ENCODE measurements around the gene FHL1.
A peak's percentile ranks its signal among the peaks of the same experiment; 100 is the strongest.
"Not testable (repeated sequence)": the region's sequence is repeated elsewhere in the genome, so short reads cannot be mapped to it uniquely, and the experiment has no call there.

FHL1 gene

DNA sequence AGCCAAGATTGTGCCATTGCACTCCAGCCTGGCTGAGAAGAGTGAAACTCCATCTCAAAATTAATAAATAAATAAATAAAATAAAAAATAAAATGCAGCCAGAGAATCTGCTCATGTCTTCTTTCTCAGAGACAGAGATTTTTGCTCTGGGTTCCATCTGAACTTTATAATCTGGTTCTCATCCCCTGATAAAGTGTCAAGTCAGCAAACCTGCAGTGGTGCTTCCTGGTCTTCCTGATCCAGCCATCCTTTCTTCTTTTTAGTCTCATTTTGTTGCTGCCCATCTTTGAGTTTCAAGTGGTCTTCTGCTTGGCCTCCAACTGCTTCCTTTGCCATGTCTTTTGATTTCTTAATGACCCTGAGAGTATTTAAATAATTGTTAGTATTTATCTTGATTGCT, 79.7 kb downstream of the FHL1 start:
- Histone ChIP-seq H3K9ac (ENCODE audit: low read depth, low read length) (no peak overlapping the region), H3K4me3 (ENCODE audit: low read length) (no peak overlapping the region), H3K9me3 (ENCODE audit: insufficient read depth, low read depth, low read length) (no peaks in the 10 kb centered on the region), H3K36me3 (ENCODE audit: insufficient read depth, low read length) (peaks cover 82% of the 10 kb centered on the region), H3K4me1 (ENCODE audit: insufficient read depth, low read length) (no peaks in the 10 kb centered on the region), H3K27me3 (ENCODE audit: insufficient read depth, low read length) (no peaks in the 10 kb centered on the region), H3K27ac (ENCODE audit: low read depth, low read length) (no peak overlapping the region)

DNA sequence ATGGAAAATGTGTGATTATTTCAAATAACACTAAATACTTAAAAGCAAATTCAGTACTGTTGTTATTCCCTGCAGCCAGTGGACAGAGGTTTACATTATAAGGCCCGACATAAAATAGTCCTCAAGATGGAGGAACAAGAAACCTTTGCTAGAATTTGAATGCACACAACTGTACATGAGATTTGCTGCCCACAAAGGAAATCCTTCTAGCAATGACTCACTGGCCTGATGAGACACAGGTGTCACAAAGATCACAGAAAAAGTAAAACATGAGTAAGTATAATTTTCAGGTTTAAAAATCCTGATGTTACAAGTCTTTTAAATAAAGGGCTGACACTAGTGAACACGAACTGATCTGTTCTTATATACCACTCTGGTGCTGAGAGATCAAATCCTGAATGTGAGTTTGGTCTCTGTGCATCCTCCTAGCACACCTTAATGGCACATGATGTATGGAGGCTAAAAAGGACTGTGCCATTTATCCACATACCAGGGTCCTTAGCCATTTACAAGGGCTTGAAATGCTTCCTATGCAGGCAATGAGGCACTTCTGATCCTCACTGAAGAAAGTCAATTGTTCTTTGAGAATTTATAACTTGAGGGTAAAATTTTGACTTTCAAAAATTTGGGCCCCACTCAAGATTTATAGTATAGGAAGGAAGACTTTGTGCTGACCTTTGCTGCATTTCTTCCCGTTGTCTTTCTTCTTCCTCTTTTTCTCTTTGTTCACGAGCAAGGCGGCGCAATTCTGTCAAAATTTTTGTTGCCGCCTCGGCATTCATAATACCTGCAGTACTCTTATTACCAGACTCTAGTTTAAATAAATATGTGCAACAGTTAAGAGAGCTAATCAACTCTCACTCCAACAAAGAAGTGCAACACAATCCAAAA, 80.9 kb downstream of the FHL1 start:
- Histone ChIP-seq H3K4me3 (ENCODE audit: low read length) (no peak overlapping the region), H3K36me3 (ENCODE audit: insufficient read depth, low read length) (peaks cover 83% of the 10 kb centered on the region), H3K4me1 (ENCODE audit: insufficient read depth, low read length) (no peaks in the 10 kb centered on the region), H3K27ac (ENCODE audit: low read depth, low read length) (no peak overlapping the region), H3K9me3 (ENCODE audit: insufficient read depth, low read depth, low read length) (no peaks in the 10 kb centered on the region), H3K27me3 (ENCODE audit: insufficient read depth, low read length) (no peaks in the 10 kb centered on the region), H3K9ac (ENCODE audit: low read depth, low read length) (no peak overlapping the region)
- 87% methylated on average over 6 of the region's 8 CpGs for WGBS

DNA sequence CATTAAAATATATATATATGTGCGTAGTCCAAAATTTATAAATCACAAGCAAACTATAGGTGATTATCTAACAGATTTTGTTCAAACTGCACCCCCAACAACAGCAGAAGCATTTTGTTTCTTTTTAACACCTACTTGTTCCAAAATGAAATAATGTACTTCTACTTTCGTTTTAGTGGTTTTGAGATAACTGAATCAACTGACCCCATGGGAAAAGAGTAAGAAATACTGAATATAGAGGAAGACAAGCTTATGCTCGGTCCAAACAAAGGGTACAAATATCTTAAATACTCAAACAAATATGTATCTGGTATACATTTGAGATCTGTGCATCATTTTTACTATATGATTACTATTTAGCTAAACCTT, 81.5 kb downstream of the FHL1 start:
- Histone ChIP-seq H3K4me1 (ENCODE audit: insufficient read depth, low read length) (no peaks in the 10 kb centered on the region), H3K27me3 (ENCODE audit: insufficient read depth, low read length) (no peaks in the 10 kb centered on the region), H3K9me3 (ENCODE audit: insufficient read depth, low read depth, low read length) (no peaks in the 10 kb centered on the region), H3K4me3 (ENCODE audit: low read length) (no peak overlapping the region), H3K36me3 (ENCODE audit: insufficient read depth, low read length) (peaks cover 82% of the 10 kb centered on the region), H3K9ac (ENCODE audit: low read depth, low read length) (no peak overlapping the region), H3K27ac (ENCODE audit: low read depth, low read length) (no peak overlapping the region)
- WGBS, result no CpG with 5 or more reads among the region's 3 CpGs

DNA sequence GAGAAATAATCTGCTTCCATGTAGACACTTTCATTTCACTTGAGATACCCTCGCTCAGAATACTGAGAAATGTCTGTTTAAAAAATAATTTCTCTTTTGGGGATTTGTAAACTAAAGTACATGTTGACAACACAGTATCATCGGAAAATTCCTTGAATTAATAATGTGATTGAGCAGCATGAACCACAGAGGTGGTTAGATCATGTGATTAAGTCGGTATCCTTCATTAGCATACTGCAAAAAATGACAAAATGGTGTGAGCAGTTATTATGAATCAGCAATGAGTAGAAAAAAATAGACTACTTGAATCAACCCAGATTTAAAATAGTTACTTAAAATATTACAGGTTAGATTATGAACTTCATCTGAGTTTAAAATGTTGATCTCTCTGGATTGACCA, 89.7 kb downstream of the FHL1 start:
- Histone ChIP-seq H3K27ac (ENCODE audit: low read depth, low read length) (no peak overlapping the region), H3K27me3 (ENCODE audit: insufficient read depth, low read length) (no peaks in the 10 kb centered on the region), H3K9ac (ENCODE audit: low read depth, low read length) (no peak overlapping the region), H3K4me3 (ENCODE audit: low read length) (no peak overlapping the region), H3K36me3 (ENCODE audit: insufficient read depth, low read length) (peaks cover 75% of the 10 kb centered on the region), H3K4me1 (ENCODE audit: insufficient read depth, low read length) (no peaks in the 10 kb centered on the region), H3K9me3 (ENCODE audit: insufficient read depth, low read depth, low read length) (no peaks in the 10 kb centered on the region)
- 96% methylated on average over 2 of the region's 3 CpGs for WGBS

DNA sequence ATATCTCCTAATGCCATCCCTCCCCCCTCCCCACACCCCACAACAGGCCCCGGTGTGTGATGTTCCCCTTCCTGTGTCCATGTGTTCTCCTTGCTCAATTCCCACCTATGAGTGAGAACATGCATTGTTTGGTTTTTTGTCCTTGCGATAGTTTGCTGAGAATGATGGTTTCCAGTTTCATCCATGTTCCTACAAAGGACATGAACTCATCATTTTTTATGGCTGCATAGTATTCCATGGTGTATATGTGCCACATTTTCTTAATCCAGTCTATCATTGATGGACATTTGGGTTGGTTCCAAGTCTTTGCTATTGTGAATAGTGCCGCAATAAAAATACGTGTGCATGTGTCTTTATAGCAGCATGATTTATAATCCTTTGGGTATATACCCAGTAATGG, 90.5 kb downstream of the FHL1 start:
- not testable (repeated sequence) for H3K4me1 ChIP-seq (ENCODE audit: insufficient read depth, low read length); H3K27ac ChIP-seq (ENCODE audit: low read depth, low read length); H3K4me3 ChIP-seq (ENCODE audit: low read length); H3K27me3 ChIP-seq (ENCODE audit: insufficient read depth, low read length); H3K9ac ChIP-seq (ENCODE audit: low read depth, low read length); H3K9me3 ChIP-seq (ENCODE audit: insufficient read depth, low read depth, low read length)
- WGBS, result 91% methylated on average over 1 of the region's 4 CpGs
- peaks cover 76% of the 10 kb centered on the region for H3K36me3 ChIP-seq (ENCODE audit: insufficient read depth, low read length)

DNA sequence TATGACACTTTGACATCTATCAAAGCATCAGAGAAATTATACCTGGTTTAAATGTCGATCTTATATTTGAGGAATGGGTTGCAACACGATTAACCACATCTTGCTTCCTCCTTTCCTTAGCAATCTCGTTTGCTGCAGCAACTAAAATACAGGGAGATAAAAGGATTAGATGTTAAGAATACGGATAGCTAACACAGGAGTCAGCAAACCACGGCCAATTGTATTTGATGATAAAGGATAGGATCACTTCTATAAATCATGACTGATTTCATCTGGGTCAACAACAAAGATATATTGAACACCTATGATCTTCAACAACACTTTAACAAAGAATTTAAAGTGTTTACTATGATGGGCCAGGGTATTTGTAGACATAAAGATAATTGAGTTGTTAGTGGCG, 98.9 kb downstream of the FHL1 start:
- Histone ChIP-seq H3K27me3 (ENCODE audit: insufficient read depth, low read length) (no peaks in the 10 kb centered on the region), H3K36me3 (ENCODE audit: insufficient read depth, low read length) (peaks cover 36% of the 10 kb centered on the region), H3K27ac (ENCODE audit: low read depth, low read length) (no peak overlapping the region), H3K9ac (ENCODE audit: low read depth, low read length) (no peak overlapping the region), H3K9me3 (ENCODE audit: insufficient read depth, low read depth, low read length) (no peaks in the 10 kb centered on the region), H3K4me1 (ENCODE audit: insufficient read depth, low read length) (no peaks in the 10 kb centered on the region; the same call in 1 of the 2 replicates), H3K4me3 (ENCODE audit: low read length) (no peak overlapping the region)
- no CpG with 5 or more reads among the region's 6 CpGs for WGBS

DNA sequence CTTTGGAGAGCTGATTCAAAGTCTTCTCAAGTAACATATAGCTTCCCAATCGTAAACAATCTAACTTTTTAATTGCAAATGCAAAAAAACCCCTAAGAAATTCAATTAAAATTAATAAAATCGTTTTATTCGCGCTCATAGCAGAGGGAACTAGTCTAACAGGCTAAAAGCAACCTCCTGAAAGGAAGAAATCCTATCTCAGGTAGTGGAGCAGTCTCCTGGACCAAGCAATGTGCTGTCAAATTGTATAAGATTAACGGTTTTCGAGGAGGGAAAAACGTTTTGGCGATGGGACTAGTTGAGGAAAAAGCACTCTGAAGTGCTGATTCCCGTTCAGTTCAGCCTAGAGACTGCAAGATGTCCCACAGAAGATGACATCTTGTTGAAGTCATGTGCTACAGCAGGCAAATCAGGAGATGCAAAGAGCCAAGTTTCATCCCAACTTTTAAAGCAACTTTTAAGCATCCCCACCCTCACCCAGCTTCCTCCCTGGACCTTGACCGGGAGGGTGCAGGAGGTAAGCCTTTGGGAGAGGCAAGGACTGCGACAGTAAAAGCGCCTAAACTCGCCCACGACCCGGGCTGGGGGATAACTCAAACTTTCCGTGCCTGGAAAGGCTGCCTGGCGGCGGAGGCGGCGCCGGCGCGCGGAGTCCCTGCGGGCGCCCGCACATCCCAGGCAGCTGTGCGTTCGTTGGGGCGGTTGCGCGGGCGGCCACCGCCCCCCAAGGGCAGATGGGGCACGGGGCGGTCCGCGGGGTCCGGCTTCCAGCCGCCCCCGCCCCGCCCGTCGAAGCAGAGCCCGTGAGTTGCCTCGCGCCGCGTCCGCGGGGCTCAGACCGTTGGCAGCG, 103.1 kb downstream of the FHL1 start:
- no peaks in the 10 kb centered on the region for H3K9me3 ChIP-seq (ENCODE audit: insufficient read depth, low read depth, low read length)
- no peaks in the 10 kb centered on the region for H3K27me3 ChIP-seq (ENCODE audit: insufficient read depth, low read length)
- peak overlapping the region; percentile 79 for H3K9ac ChIP-seq (ENCODE audit: low read depth, low read length)
- 5% methylated on average over 53 of the region's 53 CpGs for WGBS
- H3K36me3 ChIP-seq (ENCODE audit: insufficient read depth, low read length), result 0 out of 2 replicates have a peak, but pooled peaks cover 2% of the 10 kb centered on the region
- peak overlapping the region; percentile 71 for H3K4me3 ChIP-seq (ENCODE audit: low read length)
- no peak overlapping the region for H3K27ac ChIP-seq (ENCODE audit: low read depth, low read length)
- H3K4me1 ChIP-seq (ENCODE audit: insufficient read depth, low read length), result no peaks in the 10 kb centered on the region; the same call in 1 of the 2 replicates

DNA sequence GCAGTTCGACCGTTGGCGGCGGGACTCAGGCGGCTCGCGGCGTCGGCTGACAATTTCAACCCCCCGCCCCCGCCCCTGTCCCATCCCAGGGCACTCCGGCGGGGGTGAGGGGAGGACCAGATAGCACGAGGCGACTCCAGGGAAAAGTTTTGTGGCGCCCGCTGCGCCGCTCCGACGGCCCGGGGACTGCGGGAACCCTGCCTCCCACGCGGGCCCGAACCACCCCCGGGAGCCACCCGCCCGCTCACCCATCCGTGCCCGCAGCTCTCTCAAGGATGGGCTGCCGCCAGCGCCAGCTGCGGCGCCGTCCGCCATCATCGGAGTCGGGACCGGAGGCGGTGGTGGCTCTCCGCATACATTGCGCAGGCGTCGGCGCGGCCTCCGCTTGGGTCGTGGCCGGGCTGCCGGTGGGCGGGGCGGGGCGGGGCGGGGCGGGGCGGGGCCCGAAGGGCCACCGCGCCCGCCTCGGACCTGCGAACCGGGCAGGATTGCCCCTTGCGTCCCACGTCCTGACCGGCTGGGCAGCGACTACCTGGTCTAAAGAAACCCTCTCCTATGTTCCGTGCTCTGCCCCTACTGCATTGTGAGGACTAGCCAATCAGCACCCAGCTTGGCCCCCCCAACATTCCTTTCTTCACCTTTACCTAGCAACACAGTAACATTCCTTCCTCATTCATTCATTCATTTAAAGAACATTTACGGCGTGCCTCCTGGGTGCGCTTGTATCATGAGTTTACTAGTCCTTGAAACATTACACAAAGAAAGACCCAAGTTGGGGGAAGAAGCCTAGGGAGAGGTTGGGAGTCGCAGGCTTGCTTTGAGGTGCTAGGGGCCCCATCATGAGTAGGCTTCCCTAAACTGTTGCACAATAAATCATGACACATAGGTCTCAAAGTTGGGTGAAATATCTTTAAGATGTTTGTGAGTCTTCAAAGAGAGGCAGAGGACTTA, 104.0 kb downstream of the FHL1 start, which contains the start of gene MAP7D3:
Gene MAP7D3 (minus strand): TSS at position 360 of the 951 bp plus-strand sequence. CDS start 42 bp downstream, at position 318.
- Histone ChIP-seq H3K27ac (ENCODE audit: low read depth, low read length) (peak within 1 kb of the TSS; percentile 64; the same call in 1 of the 2 replicates), H3K4me1 (ENCODE audit: insufficient read depth, low read length) (no peaks in the 10 kb centered on the region; the same call in 1 of the 2 replicates), H3K9ac (ENCODE audit: low read depth, low read length) (peak within 1 kb of the TSS; percentile 79), H3K36me3 (ENCODE audit: insufficient read depth, low read length) (no peaks in the 10 kb centered on the region), H3K9me3 (ENCODE audit: insufficient read depth, low read depth, low read length) (no peaks in the 10 kb centered on the region), H3K4me3 (ENCODE audit: low read length) (peak within 1 kb of the TSS; percentile 71), H3K27me3 (ENCODE audit: insufficient read depth, low read length) (no peaks in the 10 kb centered on the region)
- WGBS, result under 1% methylated on average over 63 of the region's 73 CpGs

DNA sequence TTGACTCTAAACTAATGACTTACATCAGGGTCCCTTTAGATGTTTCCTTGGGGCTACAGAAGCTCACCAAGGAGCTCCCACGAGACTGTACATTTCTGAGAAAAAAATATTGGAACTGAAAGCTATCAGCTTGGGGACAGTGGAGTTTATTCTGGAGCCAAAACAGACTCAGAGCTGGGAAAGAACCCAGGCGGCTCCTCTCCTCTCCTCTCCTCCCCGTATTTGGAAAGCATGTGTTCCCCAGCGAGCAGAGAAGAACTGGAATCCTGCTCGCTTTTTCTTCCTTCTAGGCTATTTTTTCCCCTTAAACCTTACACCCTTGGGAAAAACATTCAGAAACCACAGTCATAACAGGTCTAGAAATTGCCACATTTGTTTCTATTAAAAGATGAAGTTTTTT, 108.2 kb downstream of the FHL1 start:
- H3K4me3 ChIP-seq (ENCODE audit: low read length), result no peak overlapping the region
- H3K4me1 ChIP-seq (ENCODE audit: insufficient read depth, low read length), result no peaks in the 10 kb centered on the region
- WGBS, result 90% methylated on average over 5 of the region's 5 CpGs
- H3K9ac ChIP-seq (ENCODE audit: low read depth, low read length), result no peak overlapping the region
- H3K9me3 ChIP-seq (ENCODE audit: insufficient read depth, low read depth, low read length), result no peaks in the 10 kb centered on the region
- H3K27me3 ChIP-seq (ENCODE audit: insufficient read depth, low read length), result no peaks in the 10 kb centered on the region
- no peaks in the 10 kb centered on the region for H3K36me3 ChIP-seq (ENCODE audit: insufficient read depth, low read length)
- no peak overlapping the region for H3K27ac ChIP-seq (ENCODE audit: low read depth, low read length)

DNA sequence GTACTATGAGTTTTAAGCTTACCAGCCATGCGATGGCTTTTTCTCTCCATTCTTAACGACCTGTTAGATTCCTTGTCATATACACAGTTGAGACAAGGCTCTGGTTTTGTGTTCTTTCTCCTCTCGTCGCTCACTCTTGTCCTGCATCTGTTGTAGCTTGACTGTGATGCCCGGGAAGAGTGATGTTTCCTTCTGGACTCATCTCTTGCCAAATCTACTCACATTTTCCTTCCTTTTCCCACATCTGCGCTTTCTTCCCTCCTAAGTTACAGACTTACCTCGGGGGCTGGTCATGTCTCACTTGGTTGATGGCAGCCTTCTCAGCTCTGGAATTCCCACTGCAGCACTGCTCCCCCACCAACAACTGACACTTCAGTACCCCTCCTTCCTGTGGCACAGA, 108.7 kb downstream of the FHL1 start:
- H3K27ac ChIP-seq (ENCODE audit: low read depth, low read length), result no peak overlapping the region
- WGBS, result 67% methylated on average over 7 of the region's 7 CpGs
- H3K4me1 ChIP-seq (ENCODE audit: insufficient read depth, low read length), result no peaks in the 10 kb centered on the region
- no peaks in the 10 kb centered on the region for H3K36me3 ChIP-seq (ENCODE audit: insufficient read depth, low read length)
- H3K27me3 ChIP-seq (ENCODE audit: insufficient read depth, low read length), result no peaks in the 10 kb centered on the region
- H3K4me3 ChIP-seq (ENCODE audit: low read length), result no peak overlapping the region
- no peak overlapping the region for H3K9ac ChIP-seq (ENCODE audit: low read depth, low read length)
- H3K9me3 ChIP-seq (ENCODE audit: insufficient read depth, low read depth, low read length), result no peaks in the 10 kb centered on the region
